Uterus (tissue), 4 donors: ENCODE data around the gene EPN1. TPM values are rescaled to one million over a fixed set of nuclear protein-coding genes. Genes with fewer than 3 reads are reported as not detected.

Source experiments
- DNase-seq, 2 donors: peaks; one replicate each; pipeline ENCODE4 v3.0.0-alpha.2; 2019 to 2020
- H3K27ac ChIP-seq, 2 donors: fragments of 200-600 bp; sonication (generic); 1 replicate in 1 of 2; 2 replicates in 1 of 2; pipeline ENCODE4 v1.5.1; 2016 to 2018
- H3K27me3 ChIP-seq, 2 donors: fragments of 200-600 bp; sonication (generic); one replicate each; pipeline ENCODE4 v1.5.1; 2018 to 2019; ENCODE audit warnings: control low read depth in 1 of 2
- H3K36me3 ChIP-seq, 2 donors: fragments of 200-600 bp; sonication (generic); one replicate each; pipeline ENCODE4 v1.5.1; 2019; ENCODE audit warnings: control low read depth in 1 of 2
- H3K4me1 ChIP-seq, 2 donors: fragments of 200-600 bp; sonication (generic); one replicate each; pipeline ENCODE4 v1.5.1; 2018 to 2019; ENCODE audit warnings: control low read depth in 1 of 2
- H3K4me3 ChIP-seq, 2 donors: fragments of 200-600 bp; sonication (generic); 1 replicate in 1 of 2; 2 replicates in 1 of 2; pipeline ENCODE4 v1.5.1; 2018 to 2019; ENCODE audit warnings: mild to moderate bottlenecking in 1 of 2
- H3K9me3 ChIP-seq, 2 donors: fragments of 200-600 bp; sonication (generic); one replicate each; pipeline ENCODE4 v1.5.1; 2019; ENCODE audit warnings: control low read depth in 1 of 2
- CTCF ChIP-seq, 4 experiments: fragments of 200-600 bp in 2 of 4; fragments of 450-650 bp in 2 of 4; sonication (generic) in 2 of 4; IDR thresholded peaks; one replicate each; pipeline ENCODE4 v1.5.1; 2016 to 2019; ENCODE audit warnings: antibody characterized with exemption in 4 of 4, mild to moderate bottlenecking in 2 of 4, moderate library complexity in 1 of 4
- POLR2A ChIP-seq, 2 donors: fragments of 450-650 bp; IDR thresholded peaks; one replicate each; pipeline ENCODE4 v1.6.1; 2016; ENCODE audit warnings: antibody characterized with exemption in 2 of 2, mild to moderate bottlenecking in 1 of 2, moderate library complexity in 1 of 2
- intact Hi-C: fragments of 100-400 bp; cut with DNase I; formaldehyde crosslinking; loops from one replicate; pipeline ENCODE4 v1.15.1; 2023; ENCODE audit warnings: low total_unique reads
- total RNA-seq, 4 donors: library from RNA; depleted of rRNA in 3 of 4; stranded (reverse); fragments of >200 nt in 3 of 4; gene quantifications; one replicate each; pipeline versions ENCODE4 v1.1.0 to v1.2.4, GENCODE V29; 2014 to 2023
- donor health status: DM: yes; HTN: yes; CAD: no.

EPN1 gene
- total RNA-seq, 4 donors from 2014 or later = 27.9 to 88.4 (median 51.7) TPM

GRCh38 chr19:55697069-55697440, 22.0 kb downstream of the EPN1 start:
- no peaks in the 10 kb centered on the region for H3K4me1 ChIP-seq
- no peaks in the 10 kb centered on the region for H3K27me3 ChIP-seq
- intact Hi-C loops = no loop called here
- TF ChIP-seq POLR2A (IDR thresholded peaks at IDR 0.05) (no peak), CTCF (IDR thresholded peaks at IDR 0.05) (no peak)
- H3K9me3 ChIP-seq = no peaks in the 10 kb centered on the region
- no peaks in the 10 kb centered on the region for H3K36me3 ChIP-seq
- no peak overlapping the region for H3K4me3 ChIP-seq
- DNase-seq = no peak
- H3K27ac ChIP-seq = no peak overlapping the region

- Histone ChIP-seq H3K4me3 (no peak overlapping the region), H3K27ac (no peak overlapping the region), H3K36me3 (no peaks in the 10 kb centered on the region), H3K27me3 (no peaks in the 10 kb centered on the region), H3K9me3 (no peaks in the 10 kb centered on the region), H3K4me1 (no peaks in the 10 kb centered on the region)
- TF ChIP-seq POLR2A (IDR thresholded peaks at IDR 0.05) (no peak), CTCF (IDR thresholded peaks at IDR 0.05) (no peak)
- intact Hi-C loops = no loop called here
- DNase-seq = no peak
These were observed 22.7 kb downstream of the EPN1 start for GRCh38 chr19:55697698-55698097.

- TF ChIP-seq CTCF (IDR thresholded peaks at IDR 0.05) = no peak
- TF ChIP-seq POLR2A (IDR thresholded peaks at IDR 0.05) = no peak
- intact Hi-C loops = no loop called here
- Histone ChIP-seq H3K27ac (no peak overlapping the region), H3K4me3 (no peak overlapping the region), H3K27me3 (no peaks in the 10 kb centered on the region), H3K9me3 (no peaks in the 10 kb centered on the region), H3K36me3 (no peaks in the 10 kb centered on the region), H3K4me1 (no peaks in the 10 kb centered on the region)
- DNase-seq = no peak
These were observed 23.2 kb downstream of the EPN1 start for GRCh38 chr19:55698256-55698655.

GRCh38 chr19:55699221-55699620, 24.2 kb downstream of the EPN1 start:
- no peak overlapping the region for H3K4me3 ChIP-seq
- DNase-seq = no peak
- H3K36me3 ChIP-seq = no peaks in the 10 kb centered on the region
- TF ChIP-seq CTCF (IDR thresholded peaks at IDR 0.05) (no peak), POLR2A (IDR thresholded peaks at IDR 0.05) (no peak)
- intact Hi-C loops = no loop called here
- H3K9me3 ChIP-seq = no peaks in the 10 kb centered on the region
- H3K4me1 ChIP-seq = no peaks in the 10 kb centered on the region
- no peaks in the 10 kb centered on the region for H3K27me3 ChIP-seq
- H3K27ac ChIP-seq = no peak overlapping the region

- Histone ChIP-seq H3K4me1 (no peaks in the 10 kb centered on the region), H3K27ac (no peak overlapping the region), H3K36me3 (no peaks in the 10 kb centered on the region), H3K9me3 (no peaks in the 10 kb centered on the region), H3K4me3 (no peak overlapping the region), H3K27me3 (no peaks in the 10 kb centered on the region)
- intact Hi-C loops = no loop called here
- TF ChIP-seq POLR2A (IDR thresholded peaks at IDR 0.05) (no peak), CTCF (IDR thresholded peaks at IDR 0.05) (no peak)
- DNase-seq = no peak
These were observed 25.8 kb downstream of the EPN1 start for GRCh38 chr19:55700813-55701212.
